Sigmoid colon (tissue), 4 donors: ENCODE measurements around the gene HIVEP3.

Experiments
- POLR2A ChIP-seq, 2 donors: fragments of 450-650 bp; IDR thresholded peaks; one replicate each; pipeline ENCODE4 v1.6.1; 2016; ENCODE audit warnings: antibody characterized with exemption in 2 of 2, mild to moderate bottlenecking in 2 of 2, moderate library complexity in 2 of 2
- POLR2AphosphoS5 ChIP-seq, 4 donors: sonication (generic); formaldehyde crosslinking; IDR thresholded peaks; one replicate each; pipeline ENCODE4 v1.6.1; 2017; ENCODE audit warnings: antibody characterized with exemption in 4 of 4
- TF ChIP-seq, protein P1 (sequence below), 4 experiments: fragments of 450-650 bp in 3 of 4; fragments of 200-600 bp in 1 of 4; IDR thresholded peaks; one replicate each; pipeline ENCODE4 v1.5.1; 2016 to 2019; ENCODE audit warnings: antibody characterized with exemption in 4 of 4, mild to moderate bottlenecking in 3 of 4, moderate library complexity in 2 of 4

DNA sequence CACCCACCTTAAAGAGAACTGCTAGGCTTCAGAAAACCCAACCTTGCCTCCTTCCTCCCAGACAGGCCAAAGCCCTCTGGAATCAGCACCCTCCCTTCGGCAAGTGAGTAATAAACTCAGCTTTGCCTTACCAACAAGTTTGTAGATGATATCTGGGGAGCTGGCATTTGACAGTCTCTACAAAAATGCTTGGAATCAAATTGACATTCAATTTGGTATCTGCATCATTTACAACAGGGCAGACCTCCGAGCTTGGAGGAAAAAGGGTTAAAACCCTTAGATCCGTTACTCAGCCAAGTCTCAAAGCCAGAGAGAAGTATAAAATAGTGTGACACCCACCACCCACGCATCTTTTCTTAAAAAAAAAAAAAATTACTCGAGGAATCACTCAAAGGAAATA is 285.0 kb downstream of the HIVEP3 start:
- TF ChIP-seq, protein P1, sequence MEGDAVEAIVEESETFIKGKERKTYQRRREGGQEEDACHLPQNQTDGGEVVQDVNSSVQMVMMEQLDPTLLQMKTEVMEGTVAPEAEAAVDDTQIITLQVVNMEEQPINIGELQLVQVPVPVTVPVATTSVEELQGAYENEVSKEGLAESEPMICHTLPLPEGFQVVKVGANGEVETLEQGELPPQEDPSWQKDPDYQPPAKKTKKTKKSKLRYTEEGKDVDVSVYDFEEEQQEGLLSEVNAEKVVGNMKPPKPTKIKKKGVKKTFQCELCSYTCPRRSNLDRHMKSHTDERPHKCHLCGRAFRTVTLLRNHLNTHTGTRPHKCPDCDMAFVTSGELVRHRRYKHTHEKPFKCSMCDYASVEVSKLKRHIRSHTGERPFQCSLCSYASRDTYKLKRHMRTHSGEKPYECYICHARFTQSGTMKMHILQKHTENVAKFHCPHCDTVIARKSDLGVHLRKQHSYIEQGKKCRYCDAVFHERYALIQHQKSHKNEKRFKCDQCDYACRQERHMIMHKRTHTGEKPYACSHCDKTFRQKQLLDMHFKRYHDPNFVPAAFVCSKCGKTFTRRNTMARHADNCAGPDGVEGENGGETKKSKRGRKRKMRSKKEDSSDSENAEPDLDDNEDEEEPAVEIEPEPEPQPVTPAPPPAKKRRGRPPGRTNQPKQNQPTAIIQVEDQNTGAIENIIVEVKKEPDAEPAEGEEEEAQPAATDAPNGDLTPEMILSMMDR (IDR thresholded peaks at IDR 0.05), result no peak
- TF ChIP-seq POLR2AphosphoS5 (IDR thresholded peaks at IDR 0.05) (no peak), POLR2A (IDR thresholded peaks at IDR 0.05) (no peak)
